PC-3 (cell line): ENCODE data around the gene THSD1.

Source experiments
- CTCF ChIP-seq: fragments of 300-600 bp; sonication (generic); conservative IDR thresholded peaks from 2 replicates; pipeline ENCODE4 v1.5.1; 2017; ENCODE audit warnings: antibody characterized with exemption, low read depth, mild to moderate bottlenecking, low read length
- EZH2 ChIP-seq: fragments of 300-600 bp; sonication (generic); IDR thresholded peaks from one replicate; pipeline ENCODE4 v1.6.1; 2017; ENCODE audit warnings: antibody characterized with exemption, mild to moderate bottlenecking, low read length; ENCODE audit not compliant: unreplicated experiment

DNA sequence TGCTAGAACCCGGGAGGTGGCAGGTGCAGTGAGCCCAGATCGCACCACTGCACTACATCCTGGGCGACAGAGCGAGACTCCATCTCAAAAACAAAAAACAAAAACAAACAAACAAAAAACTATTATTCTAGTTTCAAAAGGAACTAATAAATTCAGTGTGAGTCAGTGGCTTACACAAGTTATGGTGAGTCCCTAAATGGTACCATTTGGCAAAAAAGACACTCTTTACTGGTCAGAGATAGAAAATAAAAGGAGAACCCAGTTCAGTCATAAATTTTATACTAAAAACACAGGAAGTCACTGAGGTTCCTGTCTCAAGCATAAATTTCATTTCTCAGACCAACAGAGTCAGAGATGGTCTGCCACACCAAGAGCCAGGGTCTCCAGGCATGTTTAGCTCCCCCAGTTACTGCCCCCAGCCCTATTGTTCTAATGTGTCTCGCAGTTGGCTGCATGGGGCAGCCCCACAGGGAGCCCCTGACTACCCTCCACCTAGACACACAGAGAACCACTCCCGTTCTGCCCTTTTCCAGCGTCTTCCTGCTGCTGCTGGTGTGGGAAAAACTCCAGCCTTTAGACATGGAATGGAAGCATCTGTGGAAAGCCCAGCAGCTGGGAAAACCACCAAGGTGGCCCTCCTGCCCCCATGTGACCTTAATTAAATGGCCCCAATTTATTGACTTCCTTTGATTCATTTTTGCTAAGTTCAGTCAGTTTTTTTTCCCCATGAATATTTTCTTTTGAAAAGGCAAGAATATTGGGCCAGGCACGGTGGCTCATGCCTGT lies 12.2 kb downstream of the THSD1 start:
- TF ChIP-seq CTCF = no peak
- TF ChIP-seq EZH2 = no peak
